GM21576 (cell line): ENCODE results near the gene TPD52L1.

ENCODE experiments used
- ATAC-seq: cut with Tn5 transposase; IDR thresholded peaks from one replicate; pipeline ENCODE4 v1.9.1; 2021; ENCODE audit warnings: mild to moderate bottlenecking, moderate library complexity; ENCODE audit not compliant: unreplicated experiment

TPD52L1 gene

GRCh38 chr6:125233202-125233601 is 79.6 kb downstream of the TPD52L1 start:
- no peak for ATAC-seq

- ATAC-seq = no peak
Observed at GRCh38 chr6:125236536-125237327, 83.2 kb downstream of the TPD52L1 start.

- no peak for ATAC-seq
Observed at GRCh38 chr6:125237764-125238163, 84.2 kb downstream of the TPD52L1 start.

GRCh38 chr6:125245109-125245508 is 91.5 kb downstream of the TPD52L1 start:
- no peak for ATAC-seq

- no peak for ATAC-seq
Observed at GRCh38 chr6:125245523-125246264, 92.1 kb downstream of the TPD52L1 start.

GRCh38 chr6:125246566-125246965 is 93.0 kb downstream of the TPD52L1 start:
- no peak for ATAC-seq

- no peak for ATAC-seq
Observed at GRCh38 chr6:125248136-125248535, 94.6 kb downstream of the TPD52L1 start.

GRCh38 chr6:125250511-125250910 is 96.9 kb downstream of the TPD52L1 start:
- ATAC-seq = no peak

- no peak for ATAC-seq
Observed at GRCh38 chr6:125251516-125252220, 98.1 kb downstream of the TPD52L1 start.

GRCh38 chr6:125252891-125253290 is 99.3 kb downstream of the TPD52L1 start:
- no peak for ATAC-seq

GRCh38 chr6:125253881-125254280 is 100.3 kb downstream of the TPD52L1 start:
- ATAC-seq = no peak

- no peak for ATAC-seq
Observed at GRCh38 chr6:125254321-125254720, 100.7 kb downstream of the TPD52L1 start.

GRCh38 chr6:125255201-125255600 is 101.6 kb downstream of the TPD52L1 start:
- no peak for ATAC-seq

GRCh38 chr6:125257351-125257750 is 103.8 kb downstream of the TPD52L1 start:
- no peak for ATAC-seq

GRCh38 chr6:125258651-125259353 is 105.2 kb downstream of the TPD52L1 start:
- ATAC-seq = no peak

- ATAC-seq = no peak
Observed at GRCh38 chr6:125259354-125259736, 105.8 kb downstream of the TPD52L1 start.

GRCh38 chr6:125262016-125263013 is 108.7 kb downstream of the TPD52L1 start:
- ATAC-seq = no peak

GRCh38 chr6:125264476-125264875 is 110.9 kb downstream of the TPD52L1 start:
- ATAC-seq = no peak

- no peak for ATAC-seq
Observed at GRCh38 chr6:125267806-125268523, 114.4 kb downstream of the TPD52L1 start.
